MM.1S (cell line): ENCODE results near the gene NRG3.

Experiments used
- EZH2 ChIP-seq: fragments of 300-600 bp; sonication (generic); optimal IDR thresholded peaks from 2 replicates; pipeline ENCODE3; 2017; ENCODE audit warnings: low read depth, mild to moderate bottlenecking, antibody characterized with exemption, low read length, mixed read lengths
- EZH2phosphoT487 ChIP-seq: fragments of 300-600 bp; sonication (generic); IDR thresholded peaks from 2 replicates; pipeline ENCODE4 v1.6.1; 2018; ENCODE audit warnings: antibody characterized with exemption, low read length
- TF ChIP-seq, protein P1 (sequence below): fragments of 300-600 bp; sonication (generic); IDR thresholded peaks from 2 replicates; pipeline ENCODE4 v1.5.1; 2016; ENCODE audit warnings: antibody characterized with exemption, low read length, mixed read lengths

DNA sequence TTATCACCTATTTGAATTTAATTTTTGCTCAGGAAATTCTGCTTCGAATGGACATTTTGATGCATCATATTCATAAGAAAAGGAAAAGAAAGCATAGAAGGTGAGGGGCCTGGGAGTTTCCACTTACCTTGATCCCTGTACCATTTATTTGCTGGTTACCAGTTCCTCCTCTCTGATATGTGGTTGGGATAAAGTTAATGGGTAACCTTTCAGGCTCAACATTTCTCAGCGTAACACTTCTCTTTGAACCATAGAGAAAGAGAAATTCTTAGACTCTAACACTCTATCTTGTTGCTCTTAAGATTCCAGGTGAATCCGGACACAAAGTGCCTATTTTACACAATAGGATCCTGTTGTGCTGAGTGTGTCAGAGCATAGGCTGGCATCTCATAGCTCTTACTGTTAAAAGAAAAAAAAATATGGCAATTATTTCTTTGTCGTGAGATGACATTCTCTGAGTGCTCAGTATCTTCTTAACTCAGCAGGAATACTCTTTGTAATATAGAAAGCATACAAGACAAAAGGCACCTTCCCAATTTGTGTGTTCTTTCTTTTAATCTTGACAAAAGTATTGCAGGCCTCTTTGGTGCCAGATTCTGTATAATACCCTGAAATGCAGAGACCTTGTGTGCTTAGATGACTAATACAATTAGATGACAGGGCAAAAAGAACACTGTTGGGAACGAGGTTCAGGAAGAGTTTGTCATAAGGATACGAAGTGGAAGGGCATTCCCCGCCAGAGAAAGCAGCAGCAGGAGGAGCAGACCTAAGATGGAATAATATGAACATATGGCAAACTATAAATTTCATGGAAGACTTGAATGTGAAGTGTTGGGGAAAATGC, 689.6 kb downstream of the NRG3 start:
- TF ChIP-seq, protein P1, sequence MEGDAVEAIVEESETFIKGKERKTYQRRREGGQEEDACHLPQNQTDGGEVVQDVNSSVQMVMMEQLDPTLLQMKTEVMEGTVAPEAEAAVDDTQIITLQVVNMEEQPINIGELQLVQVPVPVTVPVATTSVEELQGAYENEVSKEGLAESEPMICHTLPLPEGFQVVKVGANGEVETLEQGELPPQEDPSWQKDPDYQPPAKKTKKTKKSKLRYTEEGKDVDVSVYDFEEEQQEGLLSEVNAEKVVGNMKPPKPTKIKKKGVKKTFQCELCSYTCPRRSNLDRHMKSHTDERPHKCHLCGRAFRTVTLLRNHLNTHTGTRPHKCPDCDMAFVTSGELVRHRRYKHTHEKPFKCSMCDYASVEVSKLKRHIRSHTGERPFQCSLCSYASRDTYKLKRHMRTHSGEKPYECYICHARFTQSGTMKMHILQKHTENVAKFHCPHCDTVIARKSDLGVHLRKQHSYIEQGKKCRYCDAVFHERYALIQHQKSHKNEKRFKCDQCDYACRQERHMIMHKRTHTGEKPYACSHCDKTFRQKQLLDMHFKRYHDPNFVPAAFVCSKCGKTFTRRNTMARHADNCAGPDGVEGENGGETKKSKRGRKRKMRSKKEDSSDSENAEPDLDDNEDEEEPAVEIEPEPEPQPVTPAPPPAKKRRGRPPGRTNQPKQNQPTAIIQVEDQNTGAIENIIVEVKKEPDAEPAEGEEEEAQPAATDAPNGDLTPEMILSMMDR = no peak
- TF ChIP-seq EZH2phosphoT487 = no peak
- TF ChIP-seq EZH2 = no peak
